Hematopoietic multipotent progenitor cell (in vitro differentiated cells): ENCODE data around the gene CREB5. TPM values are rescaled to one million over a fixed set of nuclear protein-coding genes. Genes with fewer than 3 reads are reported as not detected.
A peak's percentile ranks its signal among the peaks of the same experiment; 100 is the strongest.

Source experiments
- DNase-seq, 3 donors: peaks; one replicate each; pipeline ENCODE4 v3.0.0-alpha.2; 2011 to 2015; ENCODE audit warnings: low read depth in 2 of 3, low spot score in 2 of 3
- total RNA-seq: library from RNA; depleted of rRNA; stranded (reverse); fragments of >200 nt; gene quantifications from one replicate; pipeline ENCODE4 v1.2.3, GENCODE V29; 2012

The CREB5 gene
- total RNA-seq, 1 donor: 20.7 TPM

DNA sequence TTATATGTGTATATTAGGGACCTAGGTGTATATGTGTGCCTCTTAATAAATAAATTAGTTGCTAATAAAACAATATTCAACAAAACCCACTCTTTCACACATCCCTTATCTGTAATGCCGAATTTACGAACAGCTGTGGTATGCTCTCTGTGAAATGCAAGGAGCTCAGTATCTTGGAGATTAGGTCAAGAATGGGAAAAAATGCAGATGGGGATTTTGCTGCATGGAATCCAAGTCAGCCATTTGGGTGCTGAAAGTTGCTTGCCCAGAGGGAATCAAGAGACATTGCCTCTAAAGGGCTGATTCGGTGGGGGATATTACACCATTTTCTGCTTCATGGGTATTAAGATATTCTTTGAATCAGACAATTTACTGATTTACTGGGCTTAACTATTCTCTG is 93.5 kb downstream of the CREB5 start:
- DNase-seq: no peak

DNA sequence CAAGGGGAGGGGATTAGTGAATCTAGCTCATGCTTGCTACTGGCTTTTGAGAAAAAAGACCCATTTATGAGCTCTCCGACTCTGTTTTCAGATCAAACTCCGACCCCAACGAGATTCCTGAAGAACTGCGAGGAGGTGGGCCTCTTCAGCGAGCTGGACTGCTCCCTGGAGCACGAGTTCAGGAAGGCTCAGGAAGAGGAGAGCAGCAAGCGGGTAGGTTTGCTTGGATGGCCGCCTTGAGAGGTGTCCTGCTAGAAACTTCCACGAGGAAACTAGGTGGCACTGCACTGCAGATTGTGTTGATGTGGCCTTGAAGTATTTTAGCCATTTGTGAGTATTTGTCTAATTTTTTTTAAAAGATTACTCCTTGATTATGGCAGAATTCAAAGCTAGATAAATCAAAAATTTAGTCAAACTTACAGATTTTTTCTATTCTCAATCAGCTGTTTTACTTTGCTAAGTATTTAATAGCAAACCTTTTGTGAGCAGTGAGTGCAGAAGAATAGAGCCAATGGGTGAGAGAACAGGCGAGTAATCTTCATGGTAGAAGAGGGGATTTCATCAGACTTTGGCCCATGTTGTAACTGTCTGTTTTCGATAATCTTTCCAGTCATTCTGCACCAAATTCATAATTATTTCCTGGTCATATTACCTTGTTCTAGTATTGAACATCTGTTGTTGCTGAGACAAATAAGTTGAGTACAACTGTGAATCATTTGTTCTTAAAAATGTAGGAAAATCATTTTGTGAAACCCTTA is 95.4 kb downstream of the CREB5 start:
- no peak for DNase-seq

DNA sequence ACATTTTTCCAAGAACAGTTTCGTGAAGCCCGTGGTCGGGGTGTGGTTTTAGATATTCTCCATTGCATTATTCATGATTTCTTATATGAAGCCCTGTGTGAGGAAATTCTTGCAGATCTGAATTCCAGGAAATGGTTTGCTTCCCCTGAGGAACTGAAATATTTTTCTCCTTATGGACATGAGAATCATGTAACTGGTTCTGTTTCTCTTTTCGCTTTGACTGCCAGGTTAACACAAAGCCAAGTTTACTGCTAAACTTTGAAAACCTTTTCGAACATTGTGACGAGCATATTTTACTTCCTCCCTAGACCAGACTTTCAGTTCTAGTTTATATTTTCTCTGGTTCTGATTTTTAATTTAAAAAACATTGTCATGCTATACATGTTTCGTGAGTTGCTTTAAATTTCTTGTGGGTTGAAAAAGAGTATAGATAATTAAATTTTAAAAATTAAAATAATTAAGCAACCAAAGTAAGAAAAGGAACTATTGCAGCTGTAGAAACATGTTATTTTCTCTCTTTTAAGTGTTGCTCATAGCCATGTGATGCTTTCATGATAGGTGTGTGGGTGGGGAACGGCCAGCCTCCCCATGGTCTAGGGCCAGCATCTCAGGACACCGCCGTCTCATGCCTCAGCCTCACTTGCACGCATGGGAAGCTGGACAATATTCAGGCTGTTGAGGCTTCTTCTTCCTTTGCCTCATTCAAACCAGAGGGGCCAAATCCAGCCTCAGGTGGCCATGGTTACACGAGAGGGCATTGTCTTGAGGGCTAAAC is 97.1 kb downstream of the CREB5 start:
- peak in 1 of 3 donors; percentile 9 for DNase-seq

DNA sequence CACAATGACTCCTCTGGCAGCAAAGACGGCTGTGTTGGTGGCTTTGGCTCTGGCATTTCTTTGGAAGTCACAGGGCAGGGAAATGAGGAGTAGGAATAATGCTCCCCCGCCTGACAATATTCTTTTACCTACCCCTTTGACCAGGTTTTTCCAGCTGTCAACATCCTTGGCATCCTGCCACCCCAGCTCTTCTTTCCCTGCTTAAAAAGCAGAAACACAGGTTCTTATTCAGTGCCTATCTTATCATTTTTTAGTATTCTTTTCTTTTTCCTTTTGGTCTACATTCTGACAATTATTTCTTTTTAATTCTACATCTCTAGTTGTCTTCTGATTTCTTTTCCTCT is 97.7 kb downstream of the CREB5 start:
- DNase-seq: no peak

DNA sequence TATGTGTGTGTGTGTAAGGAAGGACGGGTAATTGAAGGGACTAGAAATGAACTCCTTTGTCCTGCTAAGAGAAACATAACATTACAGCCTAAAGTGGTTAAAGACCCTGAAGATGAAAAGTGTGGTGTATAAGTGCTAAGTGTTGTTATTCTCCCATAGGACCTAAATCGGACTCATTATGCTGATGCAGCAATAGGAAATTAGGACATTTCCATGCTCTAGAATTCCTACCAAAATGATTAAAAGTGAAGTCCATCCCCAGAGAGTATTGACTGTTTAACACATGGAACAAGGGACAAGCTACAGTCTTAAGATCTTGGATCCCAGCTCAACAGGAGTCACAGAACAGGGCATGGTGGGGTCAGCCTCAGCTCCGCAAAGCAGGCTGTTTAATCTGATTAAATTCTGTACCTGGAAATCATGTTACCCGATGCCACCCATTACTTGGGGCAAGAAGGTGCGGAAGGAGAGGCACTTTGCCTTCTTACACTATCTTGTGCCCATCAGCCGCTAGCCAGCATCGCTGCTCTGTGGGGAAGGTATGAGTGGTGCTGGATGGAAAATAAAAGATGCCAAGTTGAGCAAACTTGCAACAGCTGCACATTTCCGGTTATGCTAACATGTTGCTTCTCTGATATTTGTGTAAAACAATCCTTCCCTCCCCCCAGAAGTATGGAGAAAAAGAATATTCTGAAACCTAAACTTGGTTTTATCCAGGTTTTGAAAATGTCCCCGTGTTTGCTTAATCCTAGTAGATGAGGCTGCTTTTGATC is 100.5 kb downstream of the CREB5 start:
- no peak for DNase-seq

DNA sequence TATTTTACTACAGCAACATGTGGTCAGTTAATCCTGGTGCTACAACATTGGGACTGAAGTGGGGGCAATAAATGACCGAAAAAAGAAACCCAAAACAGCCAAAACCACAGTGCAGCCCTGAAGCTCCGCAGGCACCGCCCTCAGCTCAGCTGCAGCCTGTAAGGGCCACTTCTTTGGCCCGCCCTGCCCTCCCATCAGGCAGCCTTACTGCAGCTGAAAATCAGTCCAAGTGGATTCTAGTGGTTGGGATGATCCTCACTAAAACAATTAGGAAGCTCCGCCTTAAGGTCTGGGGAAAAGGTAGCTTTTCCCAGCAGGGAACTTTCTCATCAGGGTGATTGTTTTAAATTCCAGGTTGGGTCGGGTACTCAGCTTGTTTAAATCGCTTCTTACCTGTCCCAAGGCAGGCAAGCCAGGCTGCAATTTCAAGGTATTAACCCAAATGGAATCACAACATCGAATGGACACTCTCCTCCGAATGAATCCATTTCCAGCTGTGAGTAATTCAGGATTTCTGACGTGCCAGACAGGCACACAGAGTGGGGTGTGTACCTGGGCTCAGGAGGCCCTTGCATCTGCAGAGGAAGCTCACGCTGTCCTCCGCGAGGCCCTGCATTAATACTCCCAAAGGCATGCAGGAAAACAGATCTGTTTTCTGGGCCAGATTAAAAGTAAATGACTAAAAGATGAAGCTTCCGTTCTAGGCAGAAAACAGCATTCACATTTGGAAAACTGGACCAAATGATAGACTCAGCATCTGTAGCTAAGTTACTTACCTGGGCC is 104.3 kb downstream of the CREB5 start:
- no peak for DNase-seq

DNA sequence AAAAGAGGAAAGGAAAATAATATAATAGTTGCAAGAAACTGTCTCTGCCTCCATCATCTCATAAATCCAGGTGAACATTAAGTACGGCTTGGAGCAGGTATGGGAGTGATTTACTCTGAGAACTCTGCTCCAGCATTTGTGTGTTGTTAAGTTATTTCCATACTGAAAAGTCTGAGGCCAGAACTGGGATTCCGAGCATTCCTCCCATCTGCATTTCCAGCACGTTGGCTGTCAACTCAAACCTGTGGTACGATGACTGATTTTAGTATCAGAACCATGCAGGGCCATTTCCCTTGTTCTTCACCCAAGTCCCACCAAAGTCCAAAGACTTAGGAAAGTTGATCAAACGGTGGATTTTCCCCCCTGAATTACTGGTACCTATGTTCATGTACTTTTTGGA is 104.9 kb downstream of the CREB5 start:
- DNase-seq: no peak

DNA sequence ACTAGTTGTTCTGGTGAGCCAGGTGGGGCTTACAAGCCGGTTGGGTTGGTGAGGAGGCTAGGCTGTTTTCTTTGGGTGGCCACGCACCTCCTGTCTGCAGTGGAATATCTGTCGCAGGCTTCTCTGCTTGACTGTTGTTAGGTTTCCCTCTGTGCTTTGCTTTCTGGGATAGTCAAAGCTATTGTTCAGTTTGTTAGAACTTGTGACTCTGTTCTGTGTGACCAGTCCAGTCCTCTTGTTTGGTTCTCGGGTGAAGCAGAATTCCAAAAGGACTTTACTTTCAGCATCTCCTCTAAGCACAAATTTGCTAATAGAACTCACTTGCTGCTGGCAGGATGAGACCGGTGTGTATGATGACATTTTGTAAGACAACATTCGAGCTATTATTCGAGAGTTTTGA is 105.3 kb downstream of the CREB5 start:
- no peak for DNase-seq

DNA sequence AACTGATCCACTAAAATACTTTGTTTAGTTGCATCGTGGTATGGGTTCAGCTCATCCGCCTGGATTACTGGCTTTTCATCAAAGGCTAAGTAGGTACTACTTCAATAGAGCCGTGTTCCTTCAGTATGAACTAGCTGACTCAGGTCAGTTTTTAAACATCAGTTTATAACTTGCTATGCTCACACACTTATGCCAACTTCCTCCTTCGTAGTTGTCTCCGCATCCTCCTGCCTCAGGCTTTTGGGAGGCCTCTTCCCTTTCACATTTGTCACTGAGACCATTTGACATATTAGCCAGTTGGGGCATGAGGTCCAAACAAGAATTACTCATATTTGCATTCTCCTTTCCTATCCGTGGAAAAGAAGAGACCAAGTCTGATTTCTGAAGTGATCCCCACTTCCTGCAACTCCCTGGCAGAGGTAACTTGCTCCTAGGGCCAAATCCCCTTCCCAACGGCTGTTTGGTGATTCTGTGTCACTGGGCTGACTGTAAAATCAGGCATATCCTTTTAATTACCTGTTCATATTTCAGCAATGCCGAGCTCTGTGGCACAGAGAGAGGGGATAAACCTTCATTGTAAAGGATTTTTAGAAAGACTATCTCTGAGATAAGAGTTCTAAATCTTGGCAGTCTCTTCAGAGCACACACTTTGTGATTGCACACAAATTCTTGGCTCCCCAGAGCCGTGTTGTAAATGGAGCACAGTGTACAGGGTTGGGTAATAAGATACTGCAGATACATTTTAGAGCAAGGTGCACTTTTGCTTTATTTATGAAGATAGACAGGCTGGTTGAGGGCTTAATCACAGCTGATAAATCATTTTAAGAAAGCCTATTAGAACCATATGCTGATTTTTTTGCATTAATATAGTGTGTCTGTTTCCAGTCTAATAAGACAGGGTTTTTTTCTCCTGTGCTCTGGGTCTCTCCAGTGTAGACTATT is 108.0 kb downstream of the CREB5 start:
- peak in 2 of 3 donors; percentile 9 to 35 for DNase-seq

DNA sequence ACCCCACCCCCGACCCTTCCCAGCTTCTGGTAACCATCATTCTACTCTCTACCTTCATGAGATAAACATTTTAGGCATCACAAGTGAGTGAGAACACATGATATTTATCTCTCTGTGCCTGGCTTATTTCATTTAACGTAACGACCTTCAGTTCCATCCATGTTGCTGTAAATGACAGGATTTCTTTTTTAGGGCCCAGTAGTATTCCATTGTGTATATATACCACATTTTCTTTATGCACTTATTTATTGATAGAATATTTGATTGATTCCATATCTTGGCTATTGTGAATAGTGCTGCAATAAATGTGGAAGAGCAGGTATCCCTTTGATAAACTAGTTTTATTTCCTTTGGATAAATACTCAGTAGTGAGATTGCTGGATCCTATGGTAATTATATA is 112.7 kb downstream of the CREB5 start:
- DNase-seq: no peak

DNA sequence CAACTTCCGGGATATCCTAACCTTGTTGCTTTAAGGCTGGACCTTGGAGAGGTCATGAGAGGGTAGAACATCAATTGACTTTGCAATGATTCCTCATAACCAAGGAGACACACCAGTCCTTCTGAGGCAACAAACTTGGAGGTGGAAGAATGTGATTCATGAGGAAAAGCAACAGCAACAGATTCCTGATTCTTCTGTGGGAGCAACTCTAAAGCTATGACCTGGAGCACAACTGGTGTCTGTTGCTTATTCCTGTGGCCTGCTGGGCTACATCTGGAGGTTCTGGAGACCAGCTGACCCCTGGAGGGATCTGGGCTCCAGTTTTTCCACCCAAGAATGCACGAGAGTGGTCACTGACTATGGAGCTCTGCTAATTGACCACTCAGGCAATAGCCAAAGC is 116.6 kb downstream of the CREB5 start:
- DNase-seq: no peak

DNA sequence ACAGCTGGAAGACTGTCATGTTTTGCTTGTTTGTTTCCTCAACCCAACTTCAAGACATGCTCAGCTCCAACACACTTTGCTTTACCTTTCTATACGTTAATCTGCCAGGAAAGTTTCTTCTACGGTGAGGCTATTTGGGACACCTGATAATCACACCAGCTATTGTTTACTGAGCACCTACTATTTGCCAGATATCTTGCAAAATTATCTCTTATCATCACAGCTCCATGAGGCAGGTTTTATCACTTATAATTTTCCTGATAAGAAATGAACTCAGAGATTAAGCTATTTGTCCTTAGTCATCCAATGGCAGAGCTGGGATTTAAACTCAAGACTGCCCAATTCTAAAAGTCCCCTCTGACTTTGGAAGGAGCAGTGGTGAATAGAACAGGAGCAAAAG is 117.4 kb downstream of the CREB5 start:
- no peak for DNase-seq

DNA sequence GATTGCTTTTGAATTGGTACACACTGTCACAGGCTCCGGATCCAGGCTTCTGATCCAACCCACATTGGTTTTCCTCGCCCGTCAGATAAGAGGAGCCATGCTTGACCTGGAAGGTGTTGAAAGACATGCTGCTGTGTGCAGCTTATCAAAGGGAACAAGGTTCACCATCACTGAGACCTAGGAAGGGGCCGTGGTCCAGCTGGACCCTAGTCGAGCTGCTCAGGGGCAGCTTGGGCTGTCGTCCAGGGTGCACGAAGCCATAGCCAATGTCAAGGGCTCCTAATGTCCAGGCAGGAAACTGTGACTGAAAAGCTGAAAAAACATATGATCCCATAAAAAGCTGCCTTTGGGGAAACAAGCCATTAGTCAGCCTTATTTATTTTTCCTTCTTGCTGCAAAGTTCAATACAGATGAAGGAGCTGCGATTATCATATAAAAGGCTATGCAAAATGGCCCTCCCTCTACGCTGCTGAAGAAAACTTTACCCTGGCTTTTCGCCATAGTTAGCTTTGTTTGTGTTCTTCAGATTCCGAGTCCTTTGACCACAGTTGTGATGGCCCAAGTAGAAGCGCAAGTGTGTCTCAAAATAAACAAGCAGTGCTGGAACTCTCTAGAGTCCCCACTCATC is 118.0 kb downstream of the CREB5 start:
- no peak for DNase-seq

DNA sequence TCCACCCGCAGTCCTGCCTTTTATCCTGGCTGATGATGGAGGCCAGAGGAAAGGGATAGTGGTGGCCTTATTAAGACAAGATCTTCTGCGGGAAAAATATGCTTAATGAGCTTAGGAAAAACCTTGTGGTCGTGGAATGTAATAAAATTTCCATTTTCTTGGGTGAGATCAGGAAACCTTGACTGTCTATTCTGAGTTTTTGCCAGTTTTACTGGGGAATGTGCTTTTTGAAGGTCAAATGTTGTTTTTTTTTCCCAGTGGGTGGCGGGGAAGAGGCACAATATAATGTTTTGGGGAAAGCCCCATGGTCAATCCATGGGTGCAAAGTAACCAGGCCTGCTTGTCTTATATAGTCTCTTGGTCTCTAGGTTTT is 118.5 kb downstream of the CREB5 start:
- no peak for DNase-seq

DNA sequence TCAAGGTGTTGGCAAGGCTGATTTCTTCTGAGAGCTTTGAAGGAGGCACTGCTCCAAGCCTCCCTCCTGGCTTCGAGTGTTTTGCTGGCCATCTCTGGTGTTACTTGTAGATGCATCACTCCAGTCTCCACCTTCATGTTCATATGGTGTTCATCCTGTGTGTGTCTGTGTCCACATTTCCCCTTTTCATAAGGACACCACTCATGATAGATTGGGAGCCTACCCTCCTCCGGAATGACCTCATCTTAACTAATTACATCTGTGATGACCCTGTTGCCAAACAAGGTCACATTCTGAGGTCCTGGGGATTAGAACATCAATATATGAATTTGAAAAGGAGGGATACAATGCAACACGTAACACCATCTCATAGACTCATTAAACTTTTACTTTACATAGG is 119.0 kb downstream of the CREB5 start:
- no peak for DNase-seq

DNA sequence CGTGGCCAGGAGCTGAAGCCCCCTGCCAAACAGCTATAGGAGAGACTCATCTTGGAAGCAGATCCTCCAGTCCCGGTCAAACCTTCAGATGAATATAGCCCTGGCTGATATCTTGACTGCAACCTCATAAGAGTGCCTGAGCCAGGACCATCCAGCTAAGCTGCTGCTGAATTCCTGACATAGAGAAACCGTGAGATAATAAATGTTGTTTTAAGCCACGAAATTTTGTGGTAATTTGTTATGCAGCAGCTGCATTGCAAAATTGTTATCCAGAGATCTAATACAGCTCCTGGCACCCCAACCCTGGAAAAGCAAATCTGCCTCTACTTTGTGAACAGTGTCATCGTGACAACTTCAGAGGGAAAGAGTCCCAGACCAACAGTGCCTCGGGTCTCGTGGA is 119.9 kb downstream of the CREB5 start:
- no peak for DNase-seq

DNA sequence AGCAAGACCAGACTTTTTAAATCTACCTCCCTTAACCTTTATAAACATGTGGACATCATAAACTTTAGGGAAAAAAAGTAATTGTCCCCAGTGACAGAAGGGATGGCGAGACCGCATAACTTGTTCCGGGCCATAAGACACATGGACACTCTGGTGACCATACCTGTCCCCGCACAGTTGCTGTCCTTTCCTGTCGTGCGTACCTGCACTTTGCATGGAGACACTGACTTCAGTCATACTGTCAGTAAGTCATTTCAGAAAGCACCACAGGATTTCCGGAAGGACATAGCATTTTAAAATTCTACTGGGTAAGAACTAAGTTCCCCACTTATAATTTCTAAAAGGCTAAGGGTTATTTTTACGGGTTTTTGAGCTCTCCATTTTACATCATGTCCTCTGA is 120.9 kb downstream of the CREB5 start:
- no peak for DNase-seq

DNA sequence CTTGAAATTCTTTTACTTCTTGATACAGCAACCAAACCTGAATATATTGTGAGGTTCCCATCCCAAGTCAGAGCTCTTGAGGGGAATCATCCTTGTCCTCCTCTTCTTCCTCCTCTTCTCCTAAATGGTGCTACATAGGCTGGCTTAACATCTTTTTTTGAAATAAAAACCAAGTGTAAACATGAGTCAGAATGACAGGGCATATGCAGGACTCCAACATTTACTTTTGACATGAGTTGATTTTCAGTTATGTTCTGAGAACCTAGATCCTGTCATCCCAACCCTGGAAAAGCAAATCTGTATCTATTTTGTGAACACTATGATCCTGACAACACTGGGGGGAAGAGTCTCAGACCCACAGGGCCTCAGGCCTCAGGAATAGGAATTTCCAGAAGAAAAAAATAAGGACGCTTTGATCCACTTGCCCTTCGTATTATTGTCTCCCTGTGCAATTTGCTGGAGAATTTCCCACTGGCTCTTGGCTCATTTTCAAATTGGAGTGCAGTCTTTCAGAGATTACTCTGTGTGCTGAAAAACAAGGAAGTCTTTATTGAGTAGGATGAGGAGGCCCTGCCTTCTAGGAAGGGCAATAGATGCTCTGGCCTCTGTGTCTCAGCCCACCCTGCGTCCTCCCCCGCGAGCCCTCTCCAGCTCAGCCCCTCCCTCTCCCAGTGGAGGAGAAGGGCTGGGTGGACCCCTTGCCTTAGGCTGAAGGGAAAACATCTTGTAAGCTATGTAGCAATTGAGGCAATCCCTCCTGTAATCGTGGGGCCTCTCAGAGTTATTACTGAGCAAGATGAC is 121.6 kb downstream of the CREB5 start:
- no peak for DNase-seq

DNA sequence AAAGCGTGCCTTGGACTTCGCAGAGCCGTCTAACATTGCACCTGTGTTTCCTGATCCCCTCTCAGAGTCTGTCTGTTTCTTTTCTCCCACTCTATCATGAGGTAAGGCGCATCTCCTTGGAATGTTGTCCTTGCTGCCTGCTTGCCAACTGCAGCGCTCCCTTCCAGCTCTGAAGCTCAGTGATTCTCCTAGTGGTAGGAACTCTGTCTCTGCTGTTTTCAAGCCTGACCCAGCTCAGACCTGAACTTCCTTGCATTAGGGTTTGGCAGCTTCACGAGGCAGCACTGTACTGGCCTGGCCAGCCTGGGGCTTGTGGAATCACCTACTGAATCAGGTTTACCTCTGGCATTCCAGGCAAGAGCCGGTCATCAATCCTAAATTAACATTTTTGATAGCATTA is 123.9 kb downstream of the CREB5 start:
- no peak for DNase-seq
